HG03039 (cell line): ENCODE measurements around the gene C20orf144.

Experiments
- ATAC-seq: cut with Tn5 transposase; IDR thresholded peaks from one replicate; pipeline ENCODE4 v1.9.1; 2021; ENCODE audit warnings: mild to moderate bottlenecking, moderate library complexity; ENCODE audit not compliant: unreplicated experiment

The C20orf144 gene

GRCh38 chr20:33664085-33664761 lies 2.1 kb downstream of the C20orf144 start:
- ATAC-seq, result no peak

DNA sequence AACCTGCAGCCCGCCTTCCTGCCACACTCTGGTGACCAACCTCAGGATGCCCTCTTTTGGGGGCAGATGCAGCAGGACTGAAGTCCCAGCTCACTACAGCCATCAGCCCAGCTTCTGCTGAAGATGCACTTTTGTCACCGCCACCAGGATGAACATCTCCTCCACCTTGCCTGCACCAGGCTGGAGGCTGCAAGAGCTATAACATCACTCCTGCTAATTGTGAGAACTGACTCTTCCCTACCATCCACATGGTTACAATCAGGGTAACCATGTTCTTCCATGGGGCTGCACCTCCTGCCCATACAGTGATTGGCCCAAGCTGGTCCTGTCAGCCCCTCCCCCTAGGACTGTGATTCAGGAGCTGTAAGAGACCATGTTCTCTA lies 2.6 kb downstream of the C20orf144 start:
- ATAC-seq, result no peak

DNA sequence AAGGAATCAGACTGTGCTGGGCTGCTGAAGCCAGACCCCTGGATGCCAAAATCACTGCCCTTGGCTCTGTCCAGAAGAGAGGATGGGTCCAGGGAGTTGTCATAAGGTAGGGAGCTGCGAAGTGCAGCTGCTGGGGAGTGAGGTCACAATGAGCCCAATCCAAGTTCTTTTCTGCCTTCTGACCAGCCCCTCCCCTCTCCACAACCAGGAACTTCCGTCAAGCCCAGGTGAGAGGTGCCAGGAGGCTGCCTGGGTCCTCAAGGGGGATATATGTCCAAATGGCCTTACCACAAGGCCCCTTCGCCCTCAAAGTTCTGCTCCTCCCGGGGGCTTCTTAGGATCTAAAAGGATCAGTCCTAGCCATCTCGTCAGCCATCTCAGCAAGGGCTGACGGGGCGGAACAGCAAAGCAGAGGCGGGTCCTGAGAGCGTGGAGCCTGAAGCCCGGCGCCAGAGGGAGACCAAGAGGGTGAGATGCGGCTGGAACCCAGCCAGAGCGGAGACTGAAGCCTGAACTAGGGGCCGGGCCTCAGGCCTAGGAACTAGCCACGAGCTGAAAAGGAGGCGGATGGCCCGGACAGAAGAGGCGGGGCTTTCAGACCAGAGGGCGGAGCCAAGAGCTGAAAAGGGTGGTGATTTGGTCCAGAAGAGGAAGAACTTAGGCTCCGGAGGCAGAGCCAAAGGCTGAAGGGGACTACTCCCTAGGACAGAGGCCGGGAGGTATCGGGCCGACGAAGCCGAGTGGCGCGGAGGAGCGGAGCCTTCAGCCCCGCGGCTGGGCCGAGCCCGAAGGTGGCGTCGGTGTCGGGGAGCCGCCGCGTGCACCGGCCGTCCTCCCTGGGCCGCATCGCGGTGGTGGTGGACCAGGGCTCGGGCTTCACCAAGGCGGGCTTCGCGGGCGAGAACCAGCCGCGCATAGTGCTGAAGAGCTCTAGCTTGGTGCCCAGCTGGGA lies 4.4 kb downstream of the C20orf144 start, which contains the start of gene ACTL10:
ACTL10 (plus strand) TSS at position 651 of the 952 bp plus-strand sequence. CDS start 555 bp downstream, outside the sequence.
- peak; percentile 51 for ATAC-seq

DNA sequence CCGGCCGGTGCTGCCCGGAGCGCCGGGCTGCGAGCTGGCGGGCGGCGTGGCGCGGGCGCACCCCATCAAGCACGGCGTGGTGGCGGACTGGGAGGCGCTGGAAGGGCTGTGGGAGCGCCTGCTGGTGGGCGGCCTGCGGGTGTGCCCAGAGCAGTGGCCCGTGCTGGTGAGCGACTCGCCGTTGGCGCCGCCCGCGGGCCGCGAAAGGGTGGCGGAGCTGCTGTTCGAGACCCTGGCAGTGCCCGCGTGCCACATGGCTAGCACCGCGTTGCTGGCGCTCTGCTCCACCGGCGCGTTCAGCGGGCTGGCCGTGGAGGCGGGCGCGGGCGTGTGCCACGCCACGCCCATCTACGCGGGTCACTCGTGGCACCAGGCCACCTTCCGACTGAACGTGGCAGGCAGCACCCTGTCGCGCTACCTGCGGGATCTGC lies 5.1 kb downstream of the C20orf144 start:
- ATAC-seq, result peak; percentile 5

GRCh38 chr20:33667676-33668465 lies 5.7 kb downstream of the C20orf144 start:
- no peak for ATAC-seq

- no peak for ATAC-seq
Measured at GRCh38 chr20:33668466-33669155, 6.5 kb downstream of the C20orf144 start.

GRCh38 chr20:33669224-33669623 lies 7.1 kb downstream of the C20orf144 start:
- no peak for ATAC-seq

DNA sequence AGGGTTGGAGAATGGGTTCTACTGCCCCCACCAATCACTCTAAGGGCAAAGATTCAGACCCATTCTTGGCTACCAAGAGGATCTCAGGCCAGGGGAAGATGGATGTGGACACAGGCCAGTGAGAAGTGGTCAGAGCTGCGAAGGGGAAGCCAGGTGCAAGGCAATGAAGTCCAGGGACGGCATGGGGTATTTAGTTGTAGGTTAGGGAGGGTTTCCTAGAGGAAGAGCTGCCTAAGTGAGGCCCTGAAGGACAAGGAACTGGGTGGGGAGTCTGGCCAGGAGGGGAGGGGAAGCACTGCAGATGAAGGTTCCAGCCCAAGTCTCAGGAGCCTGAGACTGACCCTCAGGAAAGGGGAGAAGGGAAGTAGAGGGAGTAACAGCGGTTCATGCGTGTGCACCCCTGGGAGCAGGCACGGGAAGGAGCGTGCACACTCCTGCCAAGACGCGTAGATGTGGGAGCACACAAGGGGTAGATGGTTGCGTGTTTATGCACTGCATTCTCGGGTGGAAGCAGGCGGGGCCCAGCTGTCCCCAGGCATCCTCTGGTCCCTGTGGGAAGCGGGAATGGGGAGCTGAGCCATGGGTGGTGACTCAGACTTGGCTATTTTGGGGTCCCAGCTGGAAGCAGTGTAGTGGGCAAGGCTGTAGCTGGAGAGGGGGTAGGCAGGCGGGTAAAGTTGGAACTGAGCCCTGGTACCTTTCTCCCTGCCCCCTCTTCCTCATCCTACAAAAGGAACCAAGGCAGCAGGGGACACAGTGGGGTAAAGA lies 7.9 kb downstream of the C20orf144 start:
- no peak for ATAC-seq

- no peak for ATAC-seq
Measured at GRCh38 chr20:33670715-33671499, 8.8 kb downstream of the C20orf144 start.

- ATAC-seq, result no peak
Measured at GRCh38 chr20:33671573-33672288, 9.6 kb downstream of the C20orf144 start.

GRCh38 chr20:33672426-33673113 lies 10.4 kb downstream of the C20orf144 start:
- ATAC-seq, result no peak

DNA sequence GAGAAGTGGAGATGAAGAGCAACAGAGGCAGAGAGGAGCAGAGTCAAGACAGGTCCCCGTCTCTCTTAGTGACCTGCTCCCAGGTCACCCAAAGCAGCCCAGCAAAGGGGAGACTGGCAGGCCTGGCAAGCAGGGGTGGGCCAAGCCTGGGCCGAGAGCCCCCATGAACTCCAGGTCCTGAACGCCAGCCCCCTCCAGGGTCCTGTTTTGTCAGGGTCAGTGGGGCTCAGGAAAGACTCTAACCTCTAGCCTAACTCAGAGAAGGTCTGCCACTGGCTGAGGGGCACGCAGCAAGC lies 10.9 kb downstream of the C20orf144 start:
- ATAC-seq, result no peak

DNA sequence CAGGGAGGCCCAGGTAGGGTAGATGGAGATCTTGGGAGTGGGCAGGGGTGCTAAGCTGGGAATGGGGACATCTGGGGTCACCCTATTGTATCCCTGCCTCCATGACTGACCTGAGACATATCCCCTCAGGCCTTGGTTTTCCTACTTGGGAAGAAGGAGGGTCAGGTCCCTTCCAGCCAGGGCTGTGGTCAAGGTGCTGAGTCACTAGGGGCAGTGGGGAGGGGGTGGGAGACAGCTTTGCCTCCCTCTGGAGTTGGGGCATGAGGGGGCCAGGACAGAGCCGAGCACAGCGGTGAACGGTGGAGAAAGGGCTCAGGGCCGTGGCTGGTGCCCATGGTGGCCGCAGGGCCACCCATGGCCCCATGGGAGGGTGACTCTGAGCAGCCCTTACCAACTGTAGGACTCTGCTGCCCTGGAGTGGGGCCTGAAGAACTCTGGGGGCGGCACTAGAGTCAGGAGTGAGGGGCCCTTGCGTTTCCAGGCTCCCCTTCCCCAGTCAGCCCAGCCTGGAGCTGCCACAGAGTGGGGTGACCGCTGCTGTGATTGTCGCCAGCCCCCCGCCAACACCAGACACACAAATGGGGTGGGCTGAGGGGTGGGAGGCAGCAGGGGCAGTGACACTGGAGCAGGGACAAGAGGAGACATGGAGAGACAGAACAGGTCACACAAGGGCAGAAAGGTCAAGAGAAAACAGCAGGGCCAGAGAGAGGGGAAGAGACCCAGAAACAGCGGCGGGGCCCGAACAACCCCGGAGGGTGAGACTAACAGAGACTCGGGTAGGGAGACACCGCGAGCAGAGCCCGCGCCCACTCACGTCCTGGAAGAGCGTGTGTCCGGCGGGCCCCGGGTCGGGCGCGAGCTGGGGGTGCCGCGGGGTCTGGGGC lies 11.5 kb downstream of the C20orf144 start:
- ATAC-seq, result no peak

DNA sequence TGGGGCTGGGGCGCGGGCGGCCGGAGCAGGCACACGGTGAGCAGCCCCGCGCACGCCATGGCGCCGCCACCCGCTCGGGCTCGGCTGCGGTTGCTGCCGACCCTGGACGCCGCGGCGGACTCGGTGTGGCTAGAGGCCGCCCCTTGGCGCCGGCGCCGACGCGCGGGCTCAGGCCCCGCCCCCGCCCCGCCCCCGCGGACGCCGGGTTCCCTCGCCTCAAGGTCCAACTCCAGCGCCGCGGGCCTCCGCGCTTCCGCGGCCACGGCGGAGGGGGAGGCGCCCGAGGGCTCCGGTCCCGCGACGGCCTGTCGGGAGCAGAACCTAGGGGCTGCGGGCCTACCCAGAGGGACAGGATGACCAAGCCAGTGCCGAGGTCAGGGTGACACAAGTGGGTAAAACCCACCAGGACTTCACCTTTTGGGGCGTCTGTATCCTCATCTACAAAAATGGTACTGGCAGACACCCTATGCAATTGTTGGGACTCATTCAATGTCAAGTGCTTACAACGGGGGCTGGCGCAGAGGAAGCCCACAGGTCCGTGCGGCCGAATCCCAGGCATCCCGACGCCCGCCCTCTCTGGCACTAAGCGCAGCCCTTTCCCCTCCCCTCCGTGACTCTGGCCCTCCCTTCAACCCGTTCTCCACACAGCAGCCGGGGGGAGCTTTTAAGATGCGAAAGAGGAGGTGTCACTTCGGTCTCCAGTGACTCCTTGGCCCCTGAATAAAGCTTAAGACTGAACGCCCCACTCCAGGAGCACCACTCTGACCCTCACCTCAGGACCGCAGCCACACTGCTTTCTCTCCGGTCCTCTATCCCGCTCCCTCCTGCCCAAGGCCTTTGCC lies 12.4 kb downstream of the C20orf144 start, which contains the start of gene NECAB3:
NECAB3 (minus strand) TSS at position 135 of the 842 bp plus-strand sequence; CDS start at position 59, 76 bp downstream.
- peak; percentile 59 for ATAC-seq

DNA sequence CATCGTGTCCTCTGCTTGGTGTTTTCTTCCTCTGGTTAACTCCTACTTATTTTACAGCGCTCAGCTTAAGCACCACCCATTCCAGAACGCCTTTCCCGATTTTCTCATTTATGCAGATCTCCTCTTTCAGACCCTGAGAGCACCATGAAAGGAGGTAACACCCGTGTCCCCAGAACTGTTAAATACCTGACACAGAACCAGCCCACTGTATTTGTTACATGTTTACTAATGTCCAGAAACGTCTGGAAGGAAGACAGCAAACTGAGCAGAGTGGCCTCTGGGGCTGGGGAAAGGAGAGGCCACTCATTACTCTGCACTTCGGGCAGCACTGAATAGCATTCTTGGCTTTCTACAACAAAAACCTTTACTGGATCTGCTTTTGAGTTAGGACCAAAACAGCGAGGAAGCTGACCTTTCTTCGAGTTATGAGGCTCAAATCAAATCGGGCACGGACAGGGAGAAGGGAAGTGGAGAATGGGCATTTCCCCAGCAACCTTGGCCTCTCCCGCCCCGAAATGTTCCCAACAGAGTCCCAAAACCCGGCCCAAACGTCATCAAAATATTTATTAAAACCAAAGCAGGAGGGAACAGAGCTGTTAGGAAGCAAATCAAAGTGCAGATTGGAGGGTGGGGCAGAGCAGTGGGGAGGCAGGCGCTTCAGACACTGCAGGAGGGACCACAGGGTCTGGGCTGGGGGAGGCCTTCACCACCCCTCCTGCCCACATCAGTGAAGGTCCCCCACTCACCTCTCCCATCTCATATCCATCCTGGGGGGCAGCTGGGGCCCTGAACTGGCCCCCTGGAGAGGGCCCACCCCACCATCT lies 13.2 kb downstream of the C20orf144 start:
- no peak for ATAC-seq
